ENCODE data around the gene PRKCH.

PRKCH gene

GRCh38 chr14:61387076-61387475, 65.7 kb downstream of the PRKCH start:
- H3K27ac ChIP-seq (ENCODE audit: low read length): no peak overlapping the region
- H3K27me3 ChIP-seq (ENCODE audit: control insufficient read depth, insufficient read depth, low read length): no peaks in the 10 kb centered on the region
- H3K4me1 ChIP-seq (ENCODE audit: control insufficient read depth, insufficient read depth, low read length): no peaks in the 10 kb centered on the region
- no peak overlapping the region for H3K4me3 ChIP-seq (ENCODE audit: low read length)
- H3K9me3 ChIP-seq (ENCODE audit: control insufficient read depth, insufficient read depth, low read length): no peaks in the 10 kb centered on the region
- no peak for DNase-seq (ENCODE audit: low read depth, low spot score)
- WGBS (ENCODE audit: insufficient coverage, insufficient read length): no CpG with 5 or more reads among the region's 4 CpGs
- no peaks in the 10 kb centered on the region for H3K36me3 ChIP-seq (ENCODE audit: control insufficient read depth, insufficient read depth, low read length)

- DNase-seq (ENCODE audit: low read depth, low spot score): no peak
- WGBS (ENCODE audit: insufficient coverage, insufficient read length): no CpG with 5 or more reads among the region's 7 CpGs
- Histone ChIP-seq H3K36me3 (ENCODE audit: control insufficient read depth, insufficient read depth, low read length) (no peaks in the 10 kb centered on the region), H3K27me3 (ENCODE audit: control insufficient read depth, insufficient read depth, low read length) (no peaks in the 10 kb centered on the region), H3K4me1 (ENCODE audit: control insufficient read depth, insufficient read depth, low read length) (no peaks in the 10 kb centered on the region), H3K27ac (ENCODE audit: low read length) (no peak overlapping the region), H3K4me3 (ENCODE audit: low read length) (no peak overlapping the region), H3K9me3 (ENCODE audit: control insufficient read depth, insufficient read depth, low read length) (no peaks in the 10 kb centered on the region)
Measured at GRCh38 chr14:61388173-61388975, 67.0 kb downstream of the PRKCH start.

GRCh38 chr14:61388976-61389576, 67.7 kb downstream of the PRKCH start:
- H3K4me1 ChIP-seq (ENCODE audit: control insufficient read depth, insufficient read depth, low read length): no peaks in the 10 kb centered on the region
- no peaks in the 10 kb centered on the region for H3K36me3 ChIP-seq (ENCODE audit: control insufficient read depth, insufficient read depth, low read length)
- no peaks in the 10 kb centered on the region for H3K27me3 ChIP-seq (ENCODE audit: control insufficient read depth, insufficient read depth, low read length)
- H3K9me3 ChIP-seq (ENCODE audit: control insufficient read depth, insufficient read depth, low read length): no peaks in the 10 kb centered on the region
- H3K27ac ChIP-seq (ENCODE audit: low read length): no peak overlapping the region
- DNase-seq (ENCODE audit: low read depth, low spot score): no peak
- no peak overlapping the region for H3K4me3 ChIP-seq (ENCODE audit: low read length)
- no CpG with 5 or more reads among the region's 5 CpGs for WGBS (ENCODE audit: insufficient coverage, insufficient read length)

- no peak overlapping the region for H3K27ac ChIP-seq (ENCODE audit: low read length)
- WGBS (ENCODE audit: insufficient coverage, insufficient read length): no CpG with 5 or more reads among the region's 3 CpGs
- no peak overlapping the region for H3K4me3 ChIP-seq (ENCODE audit: low read length)
- no peaks in the 10 kb centered on the region for H3K4me1 ChIP-seq (ENCODE audit: control insufficient read depth, insufficient read depth, low read length)
- H3K36me3 ChIP-seq (ENCODE audit: control insufficient read depth, insufficient read depth, low read length): no peaks in the 10 kb centered on the region
- DNase-seq (ENCODE audit: low read depth, low spot score): no peak
- no peaks in the 10 kb centered on the region for H3K27me3 ChIP-seq (ENCODE audit: control insufficient read depth, insufficient read depth, low read length)
- H3K9me3 ChIP-seq (ENCODE audit: control insufficient read depth, insufficient read depth, low read length): no peaks in the 10 kb centered on the region
Measured at GRCh38 chr14:61391119-61391518, 69.7 kb downstream of the PRKCH start.

DNA sequence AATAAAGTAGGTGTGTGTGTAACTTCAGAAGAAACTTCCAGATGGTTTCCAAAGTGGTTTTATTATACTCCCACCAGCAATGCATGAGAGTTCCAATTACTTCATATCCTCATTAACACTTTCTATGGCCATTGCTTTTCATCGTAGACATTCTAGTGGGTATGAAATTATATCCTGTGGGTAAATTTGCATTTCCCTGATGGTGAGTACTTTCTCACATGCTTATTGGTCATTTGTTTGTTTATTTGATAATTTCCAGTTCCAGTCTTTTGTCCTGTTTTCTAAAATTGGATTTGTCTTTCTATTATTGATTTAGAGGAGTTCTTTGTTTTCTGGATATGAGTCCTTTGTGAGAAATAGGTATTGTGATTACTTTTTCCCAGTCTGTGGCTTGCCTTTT, 70.9 kb downstream of the PRKCH start:
- no peak overlapping the region for H3K27ac ChIP-seq (ENCODE audit: low read length)
- DNase-seq (ENCODE audit: low read depth, low spot score): no peak
- no peaks in the 10 kb centered on the region for H3K4me1 ChIP-seq (ENCODE audit: control insufficient read depth, insufficient read depth, low read length)
- H3K4me3 ChIP-seq (ENCODE audit: low read length): no peak overlapping the region
- no peaks in the 10 kb centered on the region for H3K27me3 ChIP-seq (ENCODE audit: control insufficient read depth, insufficient read depth, low read length)
- no peaks in the 10 kb centered on the region for H3K9me3 ChIP-seq (ENCODE audit: control insufficient read depth, insufficient read depth, low read length)
- no CpG with 5 or more reads among the region's 1 CpG for WGBS (ENCODE audit: insufficient coverage, insufficient read length)
- H3K36me3 ChIP-seq (ENCODE audit: control insufficient read depth, insufficient read depth, low read length): no peaks in the 10 kb centered on the region

GRCh38 chr14:61394542-61394941, 73.2 kb downstream of the PRKCH start:
- WGBS (ENCODE audit: insufficient coverage, insufficient read length): no CpG with 5 or more reads among the region's 1 CpG

GRCh38 chr14:61395115-61395725, 73.8 kb downstream of the PRKCH start:
- Histone ChIP-seq H3K4me3 (ENCODE audit: low read length) (no peak overlapping the region), H3K9me3 (ENCODE audit: control insufficient read depth, insufficient read depth, low read length) (no peaks in the 10 kb centered on the region), H3K27me3 (ENCODE audit: control insufficient read depth, insufficient read depth, low read length) (no peaks in the 10 kb centered on the region), H3K4me1 (ENCODE audit: control insufficient read depth, insufficient read depth, low read length) (no peaks in the 10 kb centered on the region), H3K36me3 (ENCODE audit: control insufficient read depth, insufficient read depth, low read length) (no peaks in the 10 kb centered on the region), H3K27ac (ENCODE audit: low read length) (no peak overlapping the region)
- no CpG with 5 or more reads among the region's 6 CpGs for WGBS (ENCODE audit: insufficient coverage, insufficient read length)
- no peak for DNase-seq (ENCODE audit: low read depth, low spot score)

More at GRCh38 chr14:61394542-61394941, 73.2 kb downstream of the PRKCH start:
- no peak for DNase-seq (ENCODE audit: low read depth, low spot score)
- H3K27me3 ChIP-seq (ENCODE audit: control insufficient read depth, insufficient read depth, low read length): no peaks in the 10 kb centered on the region
- H3K4me3 ChIP-seq (ENCODE audit: low read length): no peak overlapping the region
- H3K36me3 ChIP-seq (ENCODE audit: control insufficient read depth, insufficient read depth, low read length): no peaks in the 10 kb centered on the region
- H3K27ac ChIP-seq (ENCODE audit: low read length): no peak overlapping the region
- H3K4me1 ChIP-seq (ENCODE audit: control insufficient read depth, insufficient read depth, low read length): no peaks in the 10 kb centered on the region
- H3K9me3 ChIP-seq (ENCODE audit: control insufficient read depth, insufficient read depth, low read length): no peaks in the 10 kb centered on the region

DNA sequence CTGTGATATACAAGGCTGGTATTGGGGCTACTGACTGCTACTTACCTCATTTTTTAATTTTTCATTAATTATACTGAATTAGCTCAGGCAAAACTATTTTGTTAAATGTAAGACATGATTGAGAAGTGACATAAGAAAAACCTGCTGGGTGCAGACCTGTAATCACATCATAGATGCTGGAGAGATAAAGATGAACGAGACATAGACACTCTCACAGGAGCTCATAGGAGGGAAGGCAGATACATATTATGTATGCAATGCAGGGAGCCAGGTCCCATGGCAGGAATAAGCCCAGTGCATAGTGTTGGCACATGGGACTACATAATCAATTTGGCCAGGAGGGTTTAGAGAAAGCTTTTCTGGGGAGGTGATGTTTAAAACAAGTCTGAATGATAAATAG, 74.9 kb downstream of the PRKCH start:
- WGBS (ENCODE audit: insufficient coverage, insufficient read length): no CpG with 5 or more reads among the region's 1 CpG
- no peaks in the 10 kb centered on the region for H3K9me3 ChIP-seq (ENCODE audit: control insufficient read depth, insufficient read depth, low read length)

DNA sequence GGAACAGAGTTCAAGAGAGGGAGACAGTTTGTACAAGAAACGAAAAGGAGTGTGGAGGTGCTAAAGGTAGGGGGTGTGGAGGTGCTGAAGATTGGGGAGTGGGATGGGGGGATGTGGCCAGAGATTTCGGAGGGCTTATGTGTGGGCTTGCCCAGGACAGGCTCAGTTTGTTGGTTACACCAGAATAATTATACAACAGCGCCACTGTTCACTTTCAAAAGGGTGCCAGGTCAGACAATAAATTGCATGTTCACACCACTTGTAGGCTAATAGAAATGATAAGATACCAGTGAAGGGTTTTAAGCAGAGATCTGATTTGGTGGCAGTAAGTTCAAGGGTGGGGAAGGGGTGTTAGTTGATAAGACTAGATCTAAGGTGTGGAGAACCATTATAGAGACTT, 75.3 kb downstream of the PRKCH start:
- Histone ChIP-seq H3K36me3 (ENCODE audit: control insufficient read depth, insufficient read depth, low read length) (no peaks in the 10 kb centered on the region), H3K27me3 (ENCODE audit: control insufficient read depth, insufficient read depth, low read length) (no peaks in the 10 kb centered on the region), H3K4me3 (ENCODE audit: low read length) (no peak overlapping the region), H3K27ac (ENCODE audit: low read length) (no peak overlapping the region), H3K4me1 (ENCODE audit: control insufficient read depth, insufficient read depth, low read length) (no peaks in the 10 kb centered on the region), H3K9me3 (ENCODE audit: control insufficient read depth, insufficient read depth, low read length) (no peaks in the 10 kb centered on the region)
- no peak for DNase-seq (ENCODE audit: low read depth, low spot score)
- WGBS (ENCODE audit: insufficient coverage, insufficient read length): no CpG with 5 or more reads among the region's 3 CpGs

More for the DNA sequence above, 74.9 kb downstream of the PRKCH start:
- DNase-seq (ENCODE audit: low read depth, low spot score): no peak
- Histone ChIP-seq H3K4me1 (ENCODE audit: control insufficient read depth, insufficient read depth, low read length) (no peaks in the 10 kb centered on the region), H3K4me3 (ENCODE audit: low read length) (no peak overlapping the region), H3K27me3 (ENCODE audit: control insufficient read depth, insufficient read depth, low read length) (no peaks in the 10 kb centered on the region), H3K36me3 (ENCODE audit: control insufficient read depth, insufficient read depth, low read length) (no peaks in the 10 kb centered on the region), H3K27ac (ENCODE audit: low read length) (no peak overlapping the region)

DNA sequence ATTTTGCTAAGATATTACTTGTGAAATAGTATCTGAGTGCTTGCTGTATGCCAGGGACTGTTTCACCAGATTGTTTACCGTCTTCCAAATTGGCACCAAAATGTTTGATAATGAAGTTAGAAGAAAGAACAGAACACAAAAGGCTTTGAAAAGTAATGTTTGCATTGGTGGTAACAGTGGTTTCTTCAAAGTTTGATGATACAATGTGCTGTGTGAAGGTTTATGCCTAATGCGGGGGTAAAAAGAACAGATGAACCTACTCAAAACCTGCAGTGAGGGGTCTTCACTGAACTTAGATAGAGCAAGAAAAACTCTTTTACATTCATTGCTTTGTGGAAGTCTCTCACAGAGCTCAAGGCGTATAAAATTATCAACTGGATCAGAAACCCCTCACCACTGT, 76.2 kb downstream of the PRKCH start:
- no peak for DNase-seq (ENCODE audit: low read depth, low spot score)
- H3K27me3 ChIP-seq (ENCODE audit: control insufficient read depth, insufficient read depth, low read length): no peaks in the 10 kb centered on the region
- H3K36me3 ChIP-seq (ENCODE audit: control insufficient read depth, insufficient read depth, low read length): no peaks in the 10 kb centered on the region
- no peaks in the 10 kb centered on the region for H3K9me3 ChIP-seq (ENCODE audit: control insufficient read depth, insufficient read depth, low read length)
- no peaks in the 10 kb centered on the region for H3K4me1 ChIP-seq (ENCODE audit: control insufficient read depth, insufficient read depth, low read length)
- H3K4me3 ChIP-seq (ENCODE audit: low read length): no peak overlapping the region
- no peak overlapping the region for H3K27ac ChIP-seq (ENCODE audit: low read length)
- WGBS (ENCODE audit: insufficient coverage, insufficient read length): no CpG with 5 or more reads among the region's 3 CpGs
